Ishikawa (cell line): ENCODE measurements around the gene ST8SIA1.

Experiments
- CEBPB ChIP-seq: IDR thresholded peaks from 2 replicates; pipeline ENCODE4 v1.6.1; 2012
- EP300 ChIP-seq: IDR thresholded peaks from 2 replicates; pipeline ENCODE4 v1.6.1; 2012; ENCODE audit warnings: borderline replicate concordance
- RAD21 ChIP-seq: IDR thresholded peaks from 2 replicates; pipeline ENCODE4 v1.6.1; 2012; ENCODE audit warnings: low read depth
- TAF1 ChIP-seq: IDR thresholded peaks from 2 replicates; pipeline ENCODE4 v1.6.1; 2012; ENCODE audit warnings: low read depth, mild to moderate bottlenecking
- TF ChIP-seq, protein P1 (sequence below): IDR thresholded peaks from 2 replicates; pipeline ENCODE4 v1.6.1; 2012
- TF ChIP-seq, protein P2 (sequence below): IDR thresholded peaks from 2 replicates; pipeline ENCODE4 v1.6.1; 2012
- TF ChIP-seq, protein P3 (sequence below): IDR thresholded peaks from 2 replicates; pipeline ENCODE4 v1.6.1; 2012; ENCODE audit warnings: low read depth, mild to moderate bottlenecking

DNA sequence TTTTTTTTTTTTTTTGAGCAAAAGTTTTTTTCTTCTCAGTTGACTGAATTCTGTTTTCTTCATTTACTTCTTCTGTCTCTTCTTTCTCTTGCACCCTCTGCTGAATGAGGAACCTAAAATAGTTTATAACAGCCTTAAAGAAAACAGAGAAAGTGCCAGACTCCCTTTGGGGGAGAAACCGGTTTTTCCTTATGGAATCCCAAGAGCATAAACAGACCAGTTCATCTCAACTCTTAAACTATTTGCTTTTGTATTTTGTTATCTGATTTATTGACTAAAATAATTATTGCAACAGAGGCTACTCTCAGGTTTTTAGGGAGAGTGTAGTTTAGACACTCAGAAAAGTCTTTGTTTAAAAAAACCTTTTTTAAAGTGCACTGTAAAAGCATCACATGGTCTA, 30.2 kb downstream of the ST8SIA1 start:
- TF ChIP-seq TAF1 (no peak), EP300 (no peak), CEBPB (no peak), RAD21 (no peak)
- TF ChIP-seq, protein P1, sequence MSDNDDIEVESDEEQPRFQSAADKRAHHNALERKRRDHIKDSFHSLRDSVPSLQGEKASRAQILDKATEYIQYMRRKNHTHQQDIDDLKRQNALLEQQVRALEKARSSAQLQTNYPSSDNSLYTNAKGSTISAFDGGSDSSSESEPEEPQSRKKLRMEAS = no peak
- TF ChIP-seq, protein P2, sequence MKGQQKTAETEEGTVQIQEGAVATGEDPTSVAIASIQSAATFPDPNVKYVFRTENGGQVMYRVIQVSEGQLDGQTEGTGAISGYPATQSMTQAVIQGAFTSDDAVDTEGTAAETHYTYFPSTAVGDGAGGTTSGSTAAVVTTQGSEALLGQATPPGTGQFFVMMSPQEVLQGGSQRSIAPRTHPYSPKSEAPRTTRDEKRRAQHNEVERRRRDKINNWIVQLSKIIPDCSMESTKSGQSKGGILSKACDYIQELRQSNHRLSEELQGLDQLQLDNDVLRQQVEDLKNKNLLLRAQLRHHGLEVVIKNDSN = no peak
- TF ChIP-seq, protein P3, sequence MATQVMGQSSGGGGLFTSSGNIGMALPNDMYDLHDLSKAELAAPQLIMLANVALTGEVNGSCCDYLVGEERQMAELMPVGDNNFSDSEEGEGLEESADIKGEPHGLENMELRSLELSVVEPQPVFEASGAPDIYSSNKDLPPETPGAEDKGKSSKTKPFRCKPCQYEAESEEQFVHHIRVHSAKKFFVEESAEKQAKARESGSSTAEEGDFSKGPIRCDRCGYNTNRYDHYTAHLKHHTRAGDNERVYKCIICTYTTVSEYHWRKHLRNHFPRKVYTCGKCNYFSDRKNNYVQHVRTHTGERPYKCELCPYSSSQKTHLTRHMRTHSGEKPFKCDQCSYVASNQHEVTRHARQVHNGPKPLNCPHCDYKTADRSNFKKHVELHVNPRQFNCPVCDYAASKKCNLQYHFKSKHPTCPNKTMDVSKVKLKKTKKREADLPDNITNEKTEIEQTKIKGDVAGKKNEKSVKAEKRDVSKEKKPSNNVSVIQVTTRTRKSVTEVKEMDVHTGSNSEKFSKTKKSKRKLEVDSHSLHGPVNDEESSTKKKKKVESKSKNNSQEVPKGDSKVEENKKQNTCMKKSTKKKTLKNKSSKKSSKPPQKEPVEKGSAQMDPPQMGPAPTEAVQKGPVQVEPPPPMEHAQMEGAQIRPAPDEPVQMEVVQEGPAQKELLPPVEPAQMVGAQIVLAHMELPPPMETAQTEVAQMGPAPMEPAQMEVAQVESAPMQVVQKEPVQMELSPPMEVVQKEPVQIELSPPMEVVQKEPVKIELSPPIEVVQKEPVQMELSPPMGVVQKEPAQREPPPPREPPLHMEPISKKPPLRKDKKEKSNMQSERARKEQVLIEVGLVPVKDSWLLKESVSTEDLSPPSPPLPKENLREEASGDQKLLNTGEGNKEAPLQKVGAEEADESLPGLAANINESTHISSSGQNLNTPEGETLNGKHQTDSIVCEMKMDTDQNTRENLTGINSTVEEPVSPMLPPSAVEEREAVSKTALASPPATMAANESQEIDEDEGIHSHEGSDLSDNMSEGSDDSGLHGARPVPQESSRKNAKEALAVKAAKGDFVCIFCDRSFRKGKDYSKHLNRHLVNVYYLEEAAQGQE = no peak
